NCI-H460 (cell line): ENCODE results near the gene MEIS3. TPM values are rescaled to one million over a fixed set of nuclear protein-coding genes. Genes with fewer than 3 reads are reported as not detected.
"Not testable (repeated sequence)": the region's sequence is repeated elsewhere in the genome, so short reads cannot be mapped to it uniquely, and the experiment has no call there.

Experiments used
- DNase-seq: peaks from one replicate; pipeline ENCODE4 v3.0.0-alpha.2; 2016; ENCODE audit warnings: low read depth; ENCODE audit errors: extremely low read depth
- total RNA-seq: library from RNA; depleted of rRNA; stranded (reverse); fragments of >200 nt; shearing (Covaris generic); gene quantifications from 2 replicates; pipeline ENCODE4 v1.2.3, GENCODE V29; 2014

MEIS3 gene
- total RNA-seq, 1 experiment from 2014 or later: 7.0 TPM

GRCh38 chr19:47390533-47391488, 28.5 kb downstream of the MEIS3 start:
- DNase-seq: no peak

- no peak for DNase-seq
Measured at GRCh38 chr19:47389150-47389556, 30.2 kb downstream of the MEIS3 start.

- not testable (repeated sequence) for DNase-seq
Measured at GRCh38 chr19:47388721-47389120, 30.6 kb downstream of the MEIS3 start.

- not testable (repeated sequence) for DNase-seq
Measured at GRCh38 chr19:47387623-47388022, 31.7 kb downstream of the MEIS3 start.

GRCh38 chr19:47386582-47386981, 32.7 kb downstream of the MEIS3 start:
- DNase-seq: not testable (repeated sequence)

- not testable (repeated sequence) for DNase-seq
Measured at GRCh38 chr19:47384533-47384932, 34.8 kb downstream of the MEIS3 start.

- not testable (repeated sequence) for DNase-seq
Measured at GRCh38 chr19:47383890-47384289, 35.4 kb downstream of the MEIS3 start.

GRCh38 chr19:47381653-47382279, 37.6 kb downstream of the MEIS3 start:
- DNase-seq: no peak

- no peak for DNase-seq
Measured at GRCh38 chr19:47381121-47381520, 38.2 kb downstream of the MEIS3 start.

GRCh38 chr19:47380559-47380958, 38.8 kb downstream of the MEIS3 start:
- no peak for DNase-seq

- no peak for DNase-seq
Measured at GRCh38 chr19:47379381-47379938, 39.9 kb downstream of the MEIS3 start.

- DNase-seq: no peak
Measured at GRCh38 chr19:47378246-47378645, 41.1 kb downstream of the MEIS3 start.

- no peak for DNase-seq
Measured at GRCh38 chr19:47377801-47378200, 41.5 kb downstream of the MEIS3 start.

- DNase-seq: no peak
Measured at GRCh38 chr19:47377208-47377701, 42.1 kb downstream of the MEIS3 start.

GRCh38 chr19:47376589-47377144, 42.7 kb downstream of the MEIS3 start:
- DNase-seq: no peak

- DNase-seq: no peak
Measured at GRCh38 chr19:47375694-47376588, 43.4 kb downstream of the MEIS3 start.

GRCh38 chr19:47374876-47375693, 44.2 kb downstream of the MEIS3 start:
- no peak for DNase-seq

- DNase-seq: no peak
Measured at GRCh38 chr19:47373246-47374240, 45.8 kb downstream of the MEIS3 start.
